GM06990 (cell line): ENCODE measurements around the gene HTR3D.
"Not testable (repeated sequence)": the region's sequence is repeated elsewhere in the genome, so short reads cannot be mapped to it uniquely, and the experiment has no call there.

Experiments used
- DNase-seq: peaks from one replicate; pipeline ENCODE4 v3.0.0-alpha.2; 2011; ENCODE audit not compliant: insufficient read length; ENCODE audit errors: extremely low read depth
- H3K27me3 ChIP-seq: replicated peaks from 2 replicates; pipeline ENCODE4 v1.6.0; 2011; ENCODE audit warnings: low read length; ENCODE audit not compliant: control insufficient read depth, insufficient read depth
- H3K36me3 ChIP-seq: 2 replicates; pipeline ENCODE4 v1.5.1; 2011; ENCODE audit warnings: low read length; ENCODE audit not compliant: control insufficient read depth, insufficient read depth
- H3K4me3 ChIP-seq: replicated peaks from 2 replicates; pipeline ENCODE4 v1.5.1; 2011; ENCODE audit warnings: low read depth, mild to moderate bottlenecking, control low read depth, low read length
- CTCF ChIP-seq: IDR thresholded peaks from 2 replicates; pipeline ENCODE4 v1.5.1; 2011; ENCODE audit warnings: low read length, control low read depth, mild to moderate bottlenecking, inconsistent platforms; ENCODE audit not compliant: insufficient read depth, poor library complexity, severe bottlenecking

The HTR3D gene

GRCh38 chr3:184058029-184058428 lies 26.5 kb downstream of the HTR3D start:
- Histone ChIP-seq H3K36me3 (no peaks in the 10 kb centered on the region), H3K4me3 (no peak overlapping the region), H3K27me3 (0 out of 2 replicates have a peak, but pooled peaks cover 2% of the 10 kb centered on the region)
- no peak for DNase-seq
- TF ChIP-seq CTCF = no peak

- Histone ChIP-seq H3K4me3 (no peak overlapping the region), H3K27me3 (0 out of 2 replicates have a peak, but pooled peaks cover 2% of the 10 kb centered on the region), H3K36me3 (no peaks in the 10 kb centered on the region)
- DNase-seq = no peak
- no peak for TF ChIP-seq CTCF
Measured at GRCh38 chr3:184059424-184059823, 27.9 kb downstream of the HTR3D start.

GRCh38 chr3:184062637-184063036 lies 31.1 kb downstream of the HTR3D start:
- no peak for DNase-seq
- H3K4me3 ChIP-seq = no peak overlapping the region
- no peak for TF ChIP-seq CTCF
- H3K27me3 ChIP-seq = 0 out of 2 replicates have a peak, but pooled peaks cover 2% of the 10 kb centered on the region
- no peaks in the 10 kb centered on the region for H3K36me3 ChIP-seq

GRCh38 chr3:184066211-184066610 lies 34.7 kb downstream of the HTR3D start:
- Histone ChIP-seq H3K36me3 (no peaks in the 10 kb centered on the region), H3K27me3 (no peaks in the 10 kb centered on the region), H3K4me3 (no peak overlapping the region)
- DNase-seq = no peak
- TF ChIP-seq CTCF = no peak

- no peak overlapping the region for H3K4me3 ChIP-seq
- H3K36me3 ChIP-seq = no peaks in the 10 kb centered on the region
- no peak for DNase-seq
- TF ChIP-seq CTCF = no peak
- H3K27me3 ChIP-seq = no peaks in the 10 kb centered on the region
Measured at GRCh38 chr3:184067573-184068055, 36.1 kb downstream of the HTR3D start.

GRCh38 chr3:184068344-184068743 lies 36.8 kb downstream of the HTR3D start:
- Histone ChIP-seq H3K4me3 (no peak overlapping the region), H3K36me3 (no peaks in the 10 kb centered on the region), H3K27me3 (no peaks in the 10 kb centered on the region)
- DNase-seq = no peak
- no peak for TF ChIP-seq CTCF

GRCh38 chr3:184071142-184071541 lies 39.6 kb downstream of the HTR3D start:
- not testable (repeated sequence) for DNase-seq, H3K27me3 ChIP-seq, H3K36me3 ChIP-seq, H3K4me3 ChIP-seq
